ENCODE results near the gene CC2D2A. TPM values are rescaled to one million over a fixed set of nuclear protein-coding genes. Genes with fewer than 3 reads are reported as not detected.
A peak's percentile ranks its signal among the peaks of the same experiment; 100 is the strongest.
"Not testable (repeated sequence)": the region's sequence is repeated elsewhere in the genome, so short reads cannot be mapped to it uniquely, and the experiment has no call there.

Gene CC2D2A
- total and polyA plus RNA-seq, 5 experiments from 2014 or later = not detected

- H3K27ac Mint-ChIP-seq = no peak overlapping the region
- peaks cover 0 to 8% (median 6%) of the 10 kb centered on the region in 9 donors for H3K9me3 Mint-ChIP-seq
- H3K4me1 Mint-ChIP-seq = no peaks in the 10 kb centered on the region
- POLR2A ChIA-PET = no interaction called here
- no peak for DNase-seq
- H3K27me3 Mint-ChIP-seq = peaks cover 0 to 4% (median 0%) of the 10 kb centered on the region in 5 donors
- peaks cover 8 to 20% (median 10%) of the 10 kb centered on the region in 3 donors for H3K36me3 Mint-ChIP-seq
- no peak overlapping the region for H3K4me3 Mint-ChIP-seq
- no peak for ATAC-seq
These were observed 32.3 kb downstream of the CC2D2A start for GRCh38 chr4:15501941-15502340.

- no peak overlapping the region for H3K27ac Mint-ChIP-seq
- H3K4me1 Mint-ChIP-seq = no peaks in the 10 kb centered on the region
- H3K9me3 Mint-ChIP-seq = peaks cover 0 to 6% (median 4%) of the 10 kb centered on the region in 9 donors
- ATAC-seq (no peak), DNase-seq (no peak)
- H3K27me3 Mint-ChIP-seq = peaks cover 0 to 4% (median 0%) of the 10 kb centered on the region in 5 donors
- H3K4me3 Mint-ChIP-seq = no peak overlapping the region
- POLR2A ChIA-PET = no interaction called here
- peaks cover 5 to 25% (median 9%) of the 10 kb centered on the region in 3 donors for H3K36me3 Mint-ChIP-seq
These were observed 32.7 kb downstream of the CC2D2A start for GRCh38 chr4:15502384-15502783.

- Mint-ChIP-seq H3K27me3 (peaks cover 0 to 4% (median 0%) of the 10 kb centered on the region in 5 donors), H3K4me1 (peaks cover 0 to 2% (median 0%) of the 10 kb centered on the region in 4 donors), H3K27ac (no peak overlapping the region), H3K9me3 (no peaks in the 10 kb centered on the region), H3K36me3 (peaks cover 0 to 22% (median 12%) of the 10 kb centered on the region in 3 donors), H3K4me3 (no peak overlapping the region)
- POLR2A ChIA-PET = no interaction called here
- DNase-seq (no peak), ATAC-seq (no peak)
These were observed 34.4 kb downstream of the CC2D2A start for GRCh38 chr4:15504041-15504440.

GRCh38 chr4:15506464-15506863 lies 36.8 kb downstream of the CC2D2A start:
- ATAC-seq = no peak
- H3K27me3 Mint-ChIP-seq = no peaks in the 10 kb centered on the region
- no peak overlapping the region for H3K4me3 Mint-ChIP-seq
- H3K27ac Mint-ChIP-seq = no peak overlapping the region
- peaks cover 0 to 24% (median 20%) of the 10 kb centered on the region in 3 donors for H3K36me3 Mint-ChIP-seq
- H3K9me3 Mint-ChIP-seq = no peaks in the 10 kb centered on the region
- H3K4me1 Mint-ChIP-seq = peaks cover 0 to 2% (median 0%) of the 10 kb centered on the region in 4 donors
- DNase-seq = no peak
- POLR2A ChIA-PET = no interaction called here

GRCh38 chr4:15507679-15508078 lies 38.0 kb downstream of the CC2D2A start:
- H3K9me3 Mint-ChIP-seq = no peaks in the 10 kb centered on the region
- H3K27me3 Mint-ChIP-seq = no peaks in the 10 kb centered on the region
- H3K27ac Mint-ChIP-seq = no peak overlapping the region
- no peak overlapping the region for H3K4me3 Mint-ChIP-seq
- DNase-seq (no peak), ATAC-seq (no peak)
- peaks cover 4 to 31% (median 31%) of the 10 kb centered on the region in 3 donors for H3K36me3 Mint-ChIP-seq
- H3K4me1 Mint-ChIP-seq = peaks cover 0 to 2% (median 0%) of the 10 kb centered on the region in 4 donors
- POLR2A ChIA-PET = no interaction called here

GRCh38 chr4:15510961-15511360 lies 41.3 kb downstream of the CC2D2A start:
- POLR2A ChIA-PET = no interaction called here
- H3K4me1 Mint-ChIP-seq = peaks cover 0 to 2% (median 0%) of the 10 kb centered on the region in 4 donors
- H3K27me3 Mint-ChIP-seq = no peaks in the 10 kb centered on the region
- H3K9me3 Mint-ChIP-seq = no peaks in the 10 kb centered on the region
- no peak overlapping the region for H3K4me3 Mint-ChIP-seq
- H3K36me3 Mint-ChIP-seq = peaks cover 4 to 36% (median 36%) of the 10 kb centered on the region in 3 donors
- DNase-seq (no peak), ATAC-seq (no peak)
- peak overlapping the region in 1 of 10 donors; percentile 28 for H3K27ac Mint-ChIP-seq

- Mint-ChIP-seq H3K27ac (no peak overlapping the region), H3K9me3 (peaks cover 0 to 5% (median 0%) of the 10 kb centered on the region in 9 donors), H3K4me1 (peaks cover 0 to 4% (median 0%) of the 10 kb centered on the region in 4 donors), H3K27me3 (no peaks in the 10 kb centered on the region), H3K36me3 (peaks cover 4 to 30% (median 22%) of the 10 kb centered on the region in 3 donors), H3K4me3 (no peak overlapping the region)
- ATAC-seq (no peak), DNase-seq (no peak)
- POLR2A ChIA-PET = no interaction called here
These were observed 43.9 kb downstream of the CC2D2A start for GRCh38 chr4:15513545-15513944.

- Mint-ChIP-seq H3K9me3 (peaks cover 0 to 11% (median 4%) of the 10 kb centered on the region in 9 donors), H3K27me3 (no peaks in the 10 kb centered on the region), H3K4me3 (no peak overlapping the region), H3K4me1 (peaks cover 0 to 2% (median 0%) of the 10 kb centered on the region in 4 donors), H3K36me3 (peaks cover 12 to 34% (median 29%) of the 10 kb centered on the region in 3 donors), H3K27ac (no peak overlapping the region)
- ATAC-seq (no peak), DNase-seq (no peak)
- POLR2A ChIA-PET = no interaction called here
These were observed 45.4 kb downstream of the CC2D2A start for GRCh38 chr4:15515106-15515505.

- DNase-seq (no peak), ATAC-seq (no peak)
- H3K4me1 Mint-ChIP-seq = peaks cover 0 to 2% (median 0%) of the 10 kb centered on the region in 4 donors
- POLR2A ChIA-PET = interaction anchor here (0.7 kb wide), 1 partner anchor 15 kb away, joined by 5 read pairs; no protein-coding TSS in a partner anchor
- H3K4me3 Mint-ChIP-seq = no peak overlapping the region
- H3K27ac Mint-ChIP-seq = no peak overlapping the region
- peaks cover 0 to 11% (median 4%) of the 10 kb centered on the region in 9 donors for H3K9me3 Mint-ChIP-seq
- peaks cover 12 to 32% (median 25%) of the 10 kb centered on the region in 3 donors for H3K36me3 Mint-ChIP-seq
- H3K27me3 Mint-ChIP-seq = no peaks in the 10 kb centered on the region
These were observed 46.8 kb downstream of the CC2D2A start for GRCh38 chr4:15516494-15516893.

GRCh38 chr4:15517681-15518080 lies 48.0 kb downstream of the CC2D2A start:
- POLR2A ChIA-PET, ATAC-seq, H3K27ac Mint-ChIP-seq, H3K4me3 Mint-ChIP-seq, H3K27me3 Mint-ChIP-seq, DNase-seq, H3K4me1 Mint-ChIP-seq: not testable (repeated sequence)
- Mint-ChIP-seq H3K36me3 (peaks cover 8 to 22% (median 14%) of the 10 kb centered on the region in 3 donors), H3K9me3 (peaks cover 0 to 11% (median 4%) of the 10 kb centered on the region in 9 donors)

GRCh38 chr4:15521442-15522039 lies 51.9 kb downstream of the CC2D2A start:
- DNase-seq (no peak), ATAC-seq (no peak)
- peaks cover 0 to 2% (median 0%) of the 10 kb centered on the region in 4 donors for H3K4me1 Mint-ChIP-seq
- POLR2A ChIA-PET = no interaction called here
- peaks cover 0 to 11% (median 4%) of the 10 kb centered on the region in 9 donors for H3K9me3 Mint-ChIP-seq
- no peak overlapping the region for H3K4me3 Mint-ChIP-seq
- H3K27me3 Mint-ChIP-seq = no peaks in the 10 kb centered on the region
- H3K27ac Mint-ChIP-seq = no peak overlapping the region
- H3K36me3 Mint-ChIP-seq = peaks cover 8 to 19% (median 10%) of the 10 kb centered on the region in 3 donors

- Mint-ChIP-seq H3K27ac (no peak overlapping the region), H3K4me1 (no peaks in the 10 kb centered on the region), H3K4me3 (no peak overlapping the region), H3K9me3 (no peaks in the 10 kb centered on the region), H3K36me3 (peaks cover 0 to 8% (median 3%) of the 10 kb centered on the region in 3 donors), H3K27me3 (no peaks in the 10 kb centered on the region)
- DNase-seq (no peak), ATAC-seq (no peak)
- POLR2A ChIA-PET = no interaction called here
These were observed 55.4 kb downstream of the CC2D2A start for GRCh38 chr4:15525080-15525479.

- POLR2A ChIA-PET = no interaction called here
- Mint-ChIP-seq H3K27me3 (no peaks in the 10 kb centered on the region), H3K4me3 (no peak overlapping the region), H3K36me3 (peaks cover 0 to 7% (median 3%) of the 10 kb centered on the region in 3 donors), H3K9me3 (no peaks in the 10 kb centered on the region), H3K27ac (no peak overlapping the region), H3K4me1 (no peaks in the 10 kb centered on the region)
- DNase-seq (no peak), ATAC-seq (no peak)
These were observed 57.4 kb downstream of the CC2D2A start for GRCh38 chr4:15526924-15527592.
